ENCODE data around the gene SLC25A18.
"Not testable (repeated sequence)": the region's sequence is repeated elsewhere in the genome, so short reads cannot be mapped to it uniquely, and the experiment has no call there.

SLC25A18 gene

GRCh38 chr22:17562906-17563870 is at the start of gene SLC25A18:
Gene SLC25A18, plus strand, starts transcription at chr22:17563498. Its CDS starts 16,447 bp downstream, at chr22:17579945.
- DNase-seq (ENCODE audit: low read depth), result no peak

- no peak for DNase-seq (ENCODE audit: low read depth)
Measured at GRCh38 chr22:17513612-17514011, 49.7 kb upstream of the SLC25A18 start.

GRCh38 chr22:17514084-17514483 is 49.2 kb upstream of the SLC25A18 start:
- DNase-seq (ENCODE audit: low read depth), result no peak

- no peak for DNase-seq (ENCODE audit: low read depth)
Measured at GRCh38 chr22:17518406-17518805, 44.9 kb upstream of the SLC25A18 start.

- not testable (repeated sequence) for DNase-seq (ENCODE audit: low read depth)
Measured at GRCh38 chr22:17521971-17522370, 41.3 kb upstream of the SLC25A18 start.

GRCh38 chr22:17523925-17524324 is 39.4 kb upstream of the SLC25A18 start:
- DNase-seq (ENCODE audit: low read depth), result no peak

GRCh38 chr22:17536269-17536668 is 27.0 kb upstream of the SLC25A18 start:
- DNase-seq (ENCODE audit: low read depth), result no peak

GRCh38 chr22:17537155-17537554 is 26.1 kb upstream of the SLC25A18 start:
- DNase-seq (ENCODE audit: low read depth), result no peak

GRCh38 chr22:17540481-17540880 is 22.8 kb upstream of the SLC25A18 start:
- DNase-seq (ENCODE audit: low read depth), result no peak

- DNase-seq (ENCODE audit: low read depth), result no peak
Measured at GRCh38 chr22:17541476-17541875, 21.8 kb upstream of the SLC25A18 start.

- DNase-seq (ENCODE audit: low read depth), result no peak
Measured at GRCh38 chr22:17542452-17542851, 20.8 kb upstream of the SLC25A18 start.

- DNase-seq (ENCODE audit: low read depth), result no peak
Measured at GRCh38 chr22:17548010-17548755, 15.1 kb upstream of the SLC25A18 start.

GRCh38 chr22:17548756-17549035 is 14.6 kb upstream of the SLC25A18 start:
- no peak for DNase-seq (ENCODE audit: low read depth)

GRCh38 chr22:17549183-17549582 is 14.1 kb upstream of the SLC25A18 start:
- no peak for DNase-seq (ENCODE audit: low read depth)

- no peak for DNase-seq (ENCODE audit: low read depth)
Measured at GRCh38 chr22:17549655-17550054, 13.6 kb upstream of the SLC25A18 start.

GRCh38 chr22:17552737-17553136 is 10.6 kb upstream of the SLC25A18 start:
- DNase-seq (ENCODE audit: low read depth), result no peak

- DNase-seq (ENCODE audit: low read depth), result no peak
Measured at GRCh38 chr22:17554814-17555213, 8.5 kb upstream of the SLC25A18 start.

GRCh38 chr22:17559188-17559587 is 4.1 kb upstream of the SLC25A18 start:
- no peak for DNase-seq (ENCODE audit: low read depth)

- DNase-seq (ENCODE audit: low read depth), result no peak
Measured at GRCh38 chr22:17563936-17564391, 666 bp downstream of the SLC25A18 start.

GRCh38 chr22:17566016-17566687 is 2.9 kb downstream of the SLC25A18 start:
- not testable (repeated sequence) for DNase-seq (ENCODE audit: low read depth)

- DNase-seq (ENCODE audit: low read depth), result no peak
Measured at GRCh38 chr22:17566776-17567175, 3.5 kb downstream of the SLC25A18 start.

- no peak for DNase-seq (ENCODE audit: low read depth)
Measured at GRCh38 chr22:17569971-17570511, 6.7 kb downstream of the SLC25A18 start.

All from stimulated activated CD8-positive, alpha-beta memory T cell treated with anti-CD3 and anti-CD28 coated beads, Interleukin-7, amount 100 ng/mL, for 24 hours (primary cell).